C4-2B (cell line): Measurements from ENCODE around the gene LRFN4.
"Not testable (repeated sequence)": the region's sequence is repeated elsewhere in the genome, so short reads cannot be mapped to it uniquely, and the experiment has no call there.

Experiments used
- H3K27ac ChIP-seq: fragments of 450-650 bp; 2 replicates; pipeline ENCODE4 v1.5.1; 2017
- ZFX ChIP-seq: fragments of 450-650 bp; IDR thresholded peaks from 2 replicates; pipeline ENCODE4 v1.6.1; 2017
- TF ChIP-seq, protein P1 (sequence below): fragments of 450-650 bp; conservative IDR thresholded peaks from 2 replicates; pipeline ENCODE4 v1.5.1; 2017; ENCODE audit warnings: mild to moderate bottlenecking

Gene LRFN4

DNA sequence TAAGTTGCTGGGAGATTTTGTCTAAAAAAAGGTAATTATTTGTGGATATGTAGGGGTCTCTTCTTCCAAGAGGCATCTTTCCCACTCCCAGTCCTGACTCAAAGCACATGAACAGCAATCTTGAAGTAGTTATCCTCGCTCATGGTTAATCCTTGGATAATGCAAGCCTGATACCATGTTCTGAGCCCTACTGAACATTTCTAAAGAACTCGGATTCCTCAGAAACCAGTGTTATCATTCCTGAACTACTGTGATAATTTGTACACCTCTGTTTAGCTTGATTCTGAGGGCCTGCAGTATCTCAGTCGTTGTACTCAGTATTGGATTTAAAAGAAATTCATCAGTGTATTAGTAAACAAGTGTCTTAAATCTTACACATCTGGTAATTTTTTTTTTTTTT, 36.0 kb upstream of the LRFN4 start:
- no peak overlapping the region for H3K27ac ChIP-seq
- TF ChIP-seq ZFX = no peak
- TF ChIP-seq, protein P1, sequence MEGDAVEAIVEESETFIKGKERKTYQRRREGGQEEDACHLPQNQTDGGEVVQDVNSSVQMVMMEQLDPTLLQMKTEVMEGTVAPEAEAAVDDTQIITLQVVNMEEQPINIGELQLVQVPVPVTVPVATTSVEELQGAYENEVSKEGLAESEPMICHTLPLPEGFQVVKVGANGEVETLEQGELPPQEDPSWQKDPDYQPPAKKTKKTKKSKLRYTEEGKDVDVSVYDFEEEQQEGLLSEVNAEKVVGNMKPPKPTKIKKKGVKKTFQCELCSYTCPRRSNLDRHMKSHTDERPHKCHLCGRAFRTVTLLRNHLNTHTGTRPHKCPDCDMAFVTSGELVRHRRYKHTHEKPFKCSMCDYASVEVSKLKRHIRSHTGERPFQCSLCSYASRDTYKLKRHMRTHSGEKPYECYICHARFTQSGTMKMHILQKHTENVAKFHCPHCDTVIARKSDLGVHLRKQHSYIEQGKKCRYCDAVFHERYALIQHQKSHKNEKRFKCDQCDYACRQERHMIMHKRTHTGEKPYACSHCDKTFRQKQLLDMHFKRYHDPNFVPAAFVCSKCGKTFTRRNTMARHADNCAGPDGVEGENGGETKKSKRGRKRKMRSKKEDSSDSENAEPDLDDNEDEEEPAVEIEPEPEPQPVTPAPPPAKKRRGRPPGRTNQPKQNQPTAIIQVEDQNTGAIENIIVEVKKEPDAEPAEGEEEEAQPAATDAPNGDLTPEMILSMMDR = no peak

DNA sequence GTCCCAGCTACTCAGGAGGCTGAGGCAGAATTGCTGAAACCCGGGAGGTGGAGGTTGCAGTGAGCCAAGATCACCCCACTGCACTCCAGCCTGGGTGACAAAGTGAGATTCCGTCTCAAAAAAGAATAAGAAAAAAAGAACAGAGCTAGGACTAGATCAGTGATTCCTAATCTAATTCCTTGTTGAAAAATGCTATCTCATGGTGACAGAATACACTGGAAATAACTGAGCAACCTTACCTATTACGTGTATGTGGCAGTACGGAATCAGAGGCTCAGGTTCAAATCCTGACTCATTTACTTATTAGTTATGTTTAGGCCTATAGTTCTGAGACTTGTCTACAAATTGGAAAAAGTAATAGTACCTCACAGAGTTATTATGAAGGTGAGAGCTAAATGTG, 33.2 kb upstream of the LRFN4 start:
- TF ChIP-seq, protein P1 = no peak
- TF ChIP-seq ZFX = no peak
- H3K27ac ChIP-seq = no peak overlapping the region

DNA sequence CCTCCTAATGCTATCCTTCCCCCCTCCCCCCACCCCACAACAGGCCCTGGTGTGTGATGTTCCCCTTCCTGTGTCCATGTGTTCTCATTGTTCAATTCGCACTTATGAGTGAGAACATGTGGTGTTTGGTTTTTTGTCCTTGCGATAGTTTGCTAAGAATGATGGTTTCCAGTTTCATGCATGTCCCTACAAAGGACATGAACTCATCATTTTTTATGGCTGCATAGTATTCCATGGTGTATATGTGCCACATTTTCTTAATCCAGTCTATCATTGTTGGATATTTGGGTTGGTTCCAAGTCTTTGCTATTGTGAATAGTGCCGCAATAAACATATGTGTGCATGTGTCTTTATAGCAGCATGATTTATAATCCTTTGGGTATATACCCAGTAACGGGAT, 32.3 kb upstream of the LRFN4 start:
- not testable (repeated sequence) for H3K27ac ChIP-seq

DNA sequence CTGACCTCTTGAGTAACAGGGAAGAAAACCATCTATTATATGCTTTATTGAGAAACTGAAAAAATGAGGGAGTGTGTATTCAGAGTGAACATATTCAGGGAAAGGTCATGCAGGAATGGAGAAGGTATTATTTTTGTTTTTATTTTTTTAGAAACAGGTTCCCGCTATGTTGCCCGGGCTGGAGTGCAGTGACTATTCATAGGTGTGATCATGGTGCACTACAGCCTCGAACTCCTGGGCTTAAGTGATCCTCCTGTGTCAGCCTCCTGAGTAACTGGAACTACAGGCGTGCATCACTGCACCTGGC, 22.4 kb upstream of the LRFN4 start:
- H3K27ac ChIP-seq = no peak overlapping the region
- TF ChIP-seq, protein P1 = no peak; the same call in 1 of the 2 replicates
- TF ChIP-seq ZFX = no peak

DNA sequence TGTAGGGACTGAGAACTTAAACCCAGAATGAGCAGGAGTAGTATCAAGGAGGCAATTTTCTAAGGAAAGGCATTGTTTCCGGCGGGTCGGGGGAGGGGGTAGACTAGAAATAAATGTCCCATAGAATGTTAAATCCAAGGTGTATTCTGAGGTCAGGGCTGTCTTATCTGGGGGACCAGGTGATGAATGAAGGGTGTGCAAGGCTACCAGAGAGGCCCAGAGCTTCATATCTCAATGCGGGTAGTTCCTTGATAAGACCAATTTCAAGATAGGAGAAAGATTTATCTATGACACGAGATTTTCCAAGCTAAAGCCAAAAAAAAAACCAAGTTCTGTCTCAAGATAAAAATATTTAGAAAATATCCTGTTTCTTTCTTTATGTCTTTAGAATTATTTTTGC, 21.9 kb upstream of the LRFN4 start:
- TF ChIP-seq, protein P1 = no peak
- no peak for TF ChIP-seq ZFX
- H3K27ac ChIP-seq = no peak overlapping the region

DNA sequence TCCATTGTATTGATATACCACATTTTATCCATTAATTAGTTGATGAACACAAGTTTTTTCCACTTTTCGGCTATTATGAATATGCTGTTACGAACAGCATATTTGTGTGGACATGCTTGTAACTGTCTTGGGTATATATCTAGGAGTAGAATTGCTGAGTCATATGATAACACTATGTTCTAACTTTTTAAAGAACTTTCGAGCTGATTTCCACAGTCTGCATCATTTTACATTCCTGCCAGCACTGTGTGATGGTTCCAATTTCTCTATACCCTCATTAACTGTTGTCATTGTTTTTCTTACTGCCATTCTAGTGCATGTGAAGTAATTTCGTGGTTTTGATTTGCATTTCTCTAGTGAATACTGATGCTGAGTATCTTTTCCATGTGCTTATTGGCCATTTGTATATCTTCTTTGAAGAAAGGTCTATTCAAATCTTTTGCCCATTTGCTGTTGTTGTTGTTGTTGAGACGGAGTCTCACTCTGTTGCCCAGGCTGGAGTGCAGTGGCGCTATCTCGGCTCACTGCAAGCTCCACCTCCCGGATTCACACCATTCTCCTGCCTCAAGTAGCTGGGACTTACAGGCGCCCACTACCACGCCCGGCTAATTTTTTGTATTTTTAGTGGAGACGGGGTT, 21.0 kb upstream of the LRFN4 start:
- no peak overlapping the region for H3K27ac ChIP-seq
- TF ChIP-seq ZFX = no peak
- TF ChIP-seq, protein P1 = no peak

DNA sequence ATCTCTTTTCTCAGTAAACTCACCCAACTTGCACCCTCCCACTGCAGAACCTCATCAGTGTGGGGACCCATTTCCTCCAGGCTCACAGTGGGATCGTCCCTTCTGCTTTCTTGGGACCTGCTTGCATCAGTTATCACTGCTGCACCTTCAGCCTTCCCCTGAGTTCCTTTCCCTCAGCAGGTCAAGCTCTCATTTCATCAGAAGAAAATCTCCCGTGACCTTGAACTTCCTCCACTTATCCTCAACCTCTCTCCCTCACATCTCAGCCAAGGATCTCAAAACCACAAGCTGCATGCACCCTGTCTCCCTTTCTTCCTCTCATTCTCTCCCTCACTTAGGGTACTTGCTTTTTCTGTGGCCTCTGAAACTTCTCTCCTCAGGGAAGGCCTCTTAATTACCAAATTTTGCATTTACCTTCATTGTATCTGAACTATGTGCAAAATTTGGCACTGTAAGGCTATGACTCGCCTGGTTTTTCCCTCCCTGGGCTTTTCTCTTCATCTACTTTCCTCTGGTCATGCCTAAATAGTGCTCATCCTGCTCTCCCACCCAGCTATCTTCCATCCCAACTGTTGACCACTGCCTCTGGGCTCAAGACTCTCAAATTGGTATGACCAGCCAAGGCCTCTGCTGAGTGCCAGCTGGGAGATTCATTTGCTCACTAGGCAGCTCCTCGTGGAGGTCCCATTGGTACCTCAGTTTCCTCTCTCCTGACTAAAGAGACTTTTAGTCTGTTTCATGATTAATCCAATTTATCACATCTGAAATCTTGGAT, 16.4 kb upstream of the LRFN4 start:
- H3K27ac ChIP-seq = no peak overlapping the region
- TF ChIP-seq, protein P1 = no peak
- no peak for TF ChIP-seq ZFX

DNA sequence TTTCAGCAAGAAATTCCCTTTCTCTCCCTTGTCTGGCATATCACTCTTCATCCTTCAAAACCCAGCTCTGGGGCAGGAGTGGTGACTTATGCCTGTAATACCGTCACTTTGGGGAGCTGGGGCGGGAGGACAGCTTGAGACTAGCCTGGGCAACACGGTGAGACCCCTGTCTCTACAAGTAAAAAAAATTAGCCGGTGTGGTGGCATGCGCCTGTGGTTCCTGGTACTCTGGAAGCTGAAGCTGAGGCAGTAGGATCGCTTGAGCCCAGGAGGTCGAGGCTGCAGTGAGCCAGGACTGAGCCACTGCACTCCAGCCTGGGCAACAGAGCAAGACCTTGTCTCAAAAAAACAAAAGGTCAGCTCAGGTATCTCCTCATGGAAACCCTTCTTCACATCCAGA, 15.0 kb upstream of the LRFN4 start:
- peak overlapping the region; percentile 96; the same call in 1 of the 2 replicates for H3K27ac ChIP-seq
- no peak for TF ChIP-seq ZFX
- TF ChIP-seq, protein P1 = no peak
